LNCAP (cell line): Measurements from ENCODE around the gene SIRT7.

Experiments
- CTCF ChIP-seq: fragments of 450-650 bp; IDR thresholded peaks from 2 replicates; pipeline ENCODE4 v1.5.1; 2017; ENCODE audit warnings: mild to moderate bottlenecking

Gene SIRT7

GRCh38 chr17:81888988-81889595 lies 28.9 kb downstream of the SIRT7 start:
- no peak for TF ChIP-seq CTCF

- TF ChIP-seq CTCF, result no peak
These were observed 29.6 kb downstream of the SIRT7 start for GRCh38 chr17:81888105-81888987.

GRCh38 chr17:81885869-81886548 lies 32.0 kb downstream of the SIRT7 start:
- no peak for TF ChIP-seq CTCF

GRCh38 chr17:81885454-81885853 lies 32.5 kb downstream of the SIRT7 start:
- TF ChIP-seq CTCF, result no peak

- no peak for TF ChIP-seq CTCF
These were observed 33.0 kb downstream of the SIRT7 start for GRCh38 chr17:81884968-81885367.

GRCh38 chr17:81884520-81884919 lies 33.5 kb downstream of the SIRT7 start:
- TF ChIP-seq CTCF, result no peak

- TF ChIP-seq CTCF, result no peak
These were observed 38.9 kb downstream of the SIRT7 start for GRCh38 chr17:81879121-81879520.
